ENCODE data around the gene KCNMA1. TPM values are rescaled to one million over a fixed set of nuclear protein-coding genes. Genes with fewer than 3 reads are reported as not detected.
"Not testable (repeated sequence)": the region's sequence is repeated elsewhere in the genome, so short reads cannot be mapped to it uniquely, and the experiment has no call there.

KCNMA1 gene
- polyA plus RNA-seq, 1 of the 3 experiments (the other 2 are of a cell fraction), result 107 TPM

- no peak overlapping the region for H3K4me3 ChIP-seq (ENCODE audit: low read depth in 2 of 2, low read length in 1 of 2)
- H3K79me2 ChIP-seq (ENCODE audit: insufficient read depth), result no peaks in the 10 kb centered on the region
- ChIA-PET CTCF (interaction anchor here (1.0 to 1.9 kb wide), 3 partner anchors 22 to 110 kb away, joined by 3 to 5 read pairs (median 4); no protein-coding TSS in a partner anchor), POLR2A (no interaction called here)
- no peaks in the 10 kb centered on the region for H3K9me3 ChIP-seq
- no peak overlapping the region for H3K9ac ChIP-seq
- no peaks in the 10 kb centered on the region for H3K27me3 ChIP-seq (ENCODE audit: insufficient read depth)
- no peak for DNase-seq
- H3K4me1 ChIP-seq (ENCODE audit: control insufficient read depth in 1 of 2, insufficient read depth in 2 of 2, low read depth in 1 of 2, low read length in 1 of 2), result peaks cover 34 to 45% of the 10 kb centered on the region in 2 experiments
- 99% methylated on average over 7 of the region's 7 CpGs for WGBS (ENCODE audit: low lambda C conversion rate)
- no peaks in the 10 kb centered on the region for H3K9me2 ChIP-seq
- H3K4me2 ChIP-seq, result no peak overlapping the region
- TF ChIP-seq USF2 (IDR thresholded peaks at IDR 0.05; ENCODE audit: borderline replicate concordance, low read depth, low read length) (no peak), TAF1 (IDR thresholded peaks at IDR 0.05; ENCODE audit: borderline replicate concordance, low read depth, low read length) (no peak), JUND (IDR thresholded peaks at IDR 0.05) (no peak), MAX (IDR thresholded peaks at IDR 0.05; ENCODE audit: low read depth) (no peak), POLR2AphosphoS5 (IDR thresholded peaks at IDR 0.05; ENCODE audit: low read depth, low read length) (no peak), SIN3A (IDR thresholded peaks at IDR 0.05; ENCODE audit: borderline replicate concordance, low read depth, low read length) (no peak), NFIC (IDR thresholded peaks at IDR 0.05; ENCODE audit: borderline replicate concordance) (no peak), FOXM1 (IDR thresholded peaks at IDR 0.05; ENCODE audit: low read depth) (no peak), FOXJ3 (CRISPR knock-in tag; IDR thresholded peaks at IDR 0.05) (no peak), FOSL2 (IDR thresholded peaks at IDR 0.05; ENCODE audit: borderline replicate concordance, low read depth) (no peak), RAD21 (IDR thresholded peaks at IDR 0.05; ENCODE audit: low read length) (no peak), MXI1 (IDR thresholded peaks at IDR 0.05; ENCODE audit: low read depth, low read length) (no peak), IRF3 (IDR thresholded peaks at IDR 0.05; ENCODE audit: low read depth, low read length) (no peak), SMC3 (IDR thresholded peaks at IDR 0.05; ENCODE audit: low read depth, low read length) (no peak), CTCF (IDR thresholded peaks at IDR 0.05) (no peak), EZH2phosphoT487 (IDR thresholded peaks at IDR 0.05; ENCODE audit: borderline replicate concordance, low read depth) (no peak), TEAD4 (IDR thresholded peaks at IDR 0.05; ENCODE audit: borderline replicate concordance, insufficient read depth) (no peak), MEF2A (IDR thresholded peaks at IDR 0.05; ENCODE audit: borderline replicate concordance, low read depth) (no peak)
- H3F3A ChIP-seq (replicated peaks; ENCODE audit: insufficient read depth), result peaks cover 31% of the 10 kb centered on the region
- no peaks in the 10 kb centered on the region for H4K20me1 ChIP-seq (ENCODE audit: insufficient read depth)
- H2AFZ ChIP-seq (ENCODE audit: low read depth), result no peak overlapping the region
- H3K27ac ChIP-seq (ENCODE audit: low read depth in 2 of 2, low read length in 1 of 2), result no peak overlapping the region
- no peaks in the 10 kb centered on the region for H3K36me3 ChIP-seq (replicated peaks in 1 of 2; ENCODE audit: control insufficient read depth in 1 of 2, insufficient read depth in 2 of 2, low read length in 1 of 2)
These were observed 224.4 kb downstream of the KCNMA1 start for GRCh38 chr10:77413231-77413630.

- H3K4me3 ChIP-seq (ENCODE audit: low read depth in 2 of 2, low read length in 1 of 2); H2AFZ ChIP-seq (ENCODE audit: low read depth); H3K27ac ChIP-seq (ENCODE audit: low read depth in 2 of 2, low read length in 1 of 2); H3K79me2 ChIP-seq (ENCODE audit: insufficient read depth); H3K9me3 ChIP-seq; DNase-seq; H3K4me2 ChIP-seq; H3K27me3 ChIP-seq (ENCODE audit: insufficient read depth); H3K9me2 ChIP-seq; POLR2A ChIA-PET; H3K36me3 ChIP-seq (replicated peaks in 1 of 2; ENCODE audit: control insufficient read depth in 1 of 2, insufficient read depth in 2 of 2, low read length in 1 of 2); H4K20me1 ChIP-seq (ENCODE audit: insufficient read depth); H3K9ac ChIP-seq: not testable (repeated sequence)
- CTCF ChIA-PET, result interaction anchor here (0.9 to 2.6 kb wide), 6 partner anchors 12 to 238 kb away, joined by 3 to 9 read pairs (median 4); no protein-coding TSS in a partner anchor
- 93% methylated on average over 8 of the region's 8 CpGs for WGBS (ENCODE audit: low lambda C conversion rate)
- Histone ChIP-seq H3K4me1 (ENCODE audit: control insufficient read depth in 1 of 2, insufficient read depth in 2 of 2, low read depth in 1 of 2, low read length in 1 of 2) (peaks cover 30 to 42% of the 10 kb centered on the region in 2 experiments), H3F3A (replicated peaks; ENCODE audit: insufficient read depth) (peaks cover 30% of the 10 kb centered on the region)
These were observed 225.0 kb downstream of the KCNMA1 start for GRCh38 chr10:77412573-77413133.

Data from SK-N-SH (cell line).